Neural cell (in vitro differentiated cells): ENCODE results near the gene ZBED4. TPM values are rescaled to one million over a fixed set of nuclear protein-coding genes. Genes with fewer than 3 reads are reported as not detected.

Experiments
- H2AFZ ChIP-seq: fragments of 200-600, 300-800 bp; sonication (generic), shearing (Covaris generic); 2 replicates; pipeline ENCODE4 v1.6.0; 2014; ENCODE audit warnings: low read depth, mild to moderate bottlenecking, antibody characterized with exemption, low read length, moderate library complexity
- H3F3A ChIP-seq: fragments of 200-600 bp; shearing (Covaris generic); 2 replicates; pipeline ENCODE4 v1.6.1; 2016; ENCODE audit warnings: mild to moderate bottlenecking, moderate library complexity, mixed read lengths, antibody characterized with exemption, low read length; ENCODE audit not compliant: insufficient read depth, poor library complexity, severe bottlenecking
- H3K27ac ChIP-seq: fragments of 200-600, 300-800 bp; sonication (generic), shearing (Covaris generic); 2 replicates; pipeline ENCODE4 v1.5.1; 2014; ENCODE audit warnings: mild to moderate bottlenecking, low read length, moderate library complexity
- H3K27me3 ChIP-seq: fragments of 300-800, 200-600 bp; sonication (generic), shearing (Covaris generic); 2 replicates; pipeline ENCODE4 v1.6.0; 2014; ENCODE audit warnings: mild to moderate bottlenecking, low read depth, low read length, moderate library complexity; ENCODE audit not compliant: insufficient read depth
- H3K36me3 ChIP-seq: fragments of 300-800, 200-600 bp; sonication (generic), shearing (Covaris generic); 2 replicates; pipeline ENCODE4 v1.5.1; 2014; ENCODE audit warnings: mild to moderate bottlenecking, antibody characterized with exemption, low read length, moderate library complexity; ENCODE audit not compliant: insufficient read depth
- H3K4me2 ChIP-seq: fragments of 300-800, 200-600 bp; sonication (generic), shearing (Covaris generic); 2 replicates; pipeline ENCODE4 v1.6.0; 2014; ENCODE audit warnings: mild to moderate bottlenecking, low read length
- H3K4me3 ChIP-seq: fragments of 300-800, 200-600 bp; sonication (generic), shearing (Covaris generic); 2 replicates; pipeline ENCODE4 v1.5.1; 2014; ENCODE audit warnings: mild to moderate bottlenecking, low read length, moderate library complexity
- H3K79me2 ChIP-seq: fragments of 200-600 bp; shearing (Covaris generic); replicated peaks from 2 replicates; pipeline ENCODE4 v1.6.0; 2014; ENCODE audit warnings: mild to moderate bottlenecking, low read length, moderate library complexity; ENCODE audit not compliant: insufficient read depth
- H3K9ac ChIP-seq: fragments of 300-800, 200-600 bp; sonication (generic), shearing (Covaris generic); 2 replicates; pipeline ENCODE4 v1.6.1; 2016; ENCODE audit warnings: mild to moderate bottlenecking, low read length, mixed read lengths
- H3K9me2 ChIP-seq: fragments of 200-600 bp; shearing (Covaris generic); 2 replicates; pipeline ENCODE4 v1.6.1; 2016; ENCODE audit warnings: mild to moderate bottlenecking, low read length, mixed read lengths; ENCODE audit not compliant: insufficient read depth
- H3K9me3 ChIP-seq: fragments of 200-600, 300-800 bp; sonication (generic), shearing (Covaris generic); 2 replicates; pipeline ENCODE4 v1.6.1; 2016; ENCODE audit warnings: mild to moderate bottlenecking, mixed run types, low read length, moderate library complexity, mixed read lengths
- H4K20me1 ChIP-seq: fragments of 200-600 bp; shearing (Covaris generic); 2 replicates; pipeline ENCODE4 v1.6.1; 2016; ENCODE audit warnings: mild to moderate bottlenecking, mixed run types; ENCODE audit not compliant: insufficient read depth
- EZH2 ChIP-seq: fragments of 200-600, 300-800 bp; shearing (Covaris generic), sonication (generic); IDR thresholded peaks from 2 replicates; pipeline ENCODE4 v1.6.1; 2014; ENCODE audit warnings: antibody characterized with exemption, low read length, borderline replicate concordance, mild to moderate bottlenecking; ENCODE audit not compliant: insufficient read depth, poor library complexity, severe bottlenecking
- POLR2AphosphoS5 ChIP-seq: IDR thresholded peaks from 2 replicates; pipeline ENCODE4 v1.6.1; 2012
- RAD21 ChIP-seq: fragments of 450-650 bp; conservative IDR thresholded peaks from 2 replicates; pipeline ENCODE4 v1.6.1; 2014; ENCODE audit warnings: antibody characterized with exemption, mild to moderate bottlenecking, moderate library complexity
- REST ChIP-seq: IDR thresholded peaks from 2 replicates; pipeline ENCODE4 v1.6.1; 2012; ENCODE audit warnings: borderline replicate concordance
- SMC3 ChIP-seq: fragments of 450-650 bp; conservative IDR thresholded peaks from 2 replicates; pipeline ENCODE4 v1.6.1; 2014; ENCODE audit warnings: antibody characterized with exemption, mild to moderate bottlenecking, moderate library complexity; ENCODE audit not compliant: poor library complexity
- polyA plus RNA-seq: library from polyadenylated mRNA; depleted of rRNA; stranded (reverse); fragments of >200 nt; gene quantifications from 2 replicates; pipeline ENCODE4 v1.2.3, GENCODE V29; 2014

The ZBED4 gene
- polyA plus RNA-seq, 1 donor from 2014 or later, result 15.0 TPM

- Histone ChIP-seq H3K36me3 (no peaks in the 10 kb centered on the region), H3K27ac (no peak overlapping the region), H2AFZ (no peak overlapping the region), H3K9me2 (no peaks in the 10 kb centered on the region), H4K20me1 (no peaks in the 10 kb centered on the region), H3K9ac (no peak overlapping the region), H3F3A (no peaks in the 10 kb centered on the region), H3K4me3 (peak overlapping the region; percentile 47), H3K27me3 (peaks cover 63% of the 10 kb centered on the region), H3K9me3 (no peaks in the 10 kb centered on the region), H3K79me2 (no peaks in the 10 kb centered on the region), H3K4me2 (no peak overlapping the region)
- TF ChIP-seq EZH2 (peak; percentile 69), RAD21 (no peak)
Measured at GRCh38 chr22:49847751-49848689, 5.6 kb upstream of the ZBED4 start.

- Histone ChIP-seq H3K36me3 (no peaks in the 10 kb centered on the region), H3K9me2 (no peaks in the 10 kb centered on the region), H3K4me2 (no peak overlapping the region), H3K27ac (no peak overlapping the region), H2AFZ (no peak overlapping the region), H3K4me3 (peak overlapping the region; percentile 47), H3K9ac (no peak overlapping the region), H3F3A (no peaks in the 10 kb centered on the region), H3K9me3 (no peaks in the 10 kb centered on the region), H3K27me3 (peaks cover 63% of the 10 kb centered on the region), H3K79me2 (no peaks in the 10 kb centered on the region), H4K20me1 (no peaks in the 10 kb centered on the region)
- TF ChIP-seq REST, result no peak
- TF ChIP-seq SMC3, result no peak
Measured at GRCh38 chr22:49848690-49849160, 4.9 kb upstream of the ZBED4 start.

- Histone ChIP-seq H3K9me3 (no peaks in the 10 kb centered on the region), H4K20me1 (no peaks in the 10 kb centered on the region), H3K9me2 (no peaks in the 10 kb centered on the region), H3K27me3 (peaks cover 63% of the 10 kb centered on the region), H3K27ac (no peak overlapping the region), H3K9ac (no peak overlapping the region), H3K36me3 (no peaks in the 10 kb centered on the region), H3K4me3 (peak overlapping the region; percentile 47), H2AFZ (no peak overlapping the region), H3K4me2 (no peak overlapping the region), H3F3A (no peaks in the 10 kb centered on the region), H3K79me2 (peaks cover 3% of the 10 kb centered on the region)
- no peak for TF ChIP-seq POLR2AphosphoS5
- peak; percentile 68 for TF ChIP-seq EZH2
Measured at GRCh38 chr22:49849161-49850020, 4.3 kb upstream of the ZBED4 start.
